Activated effector memory CD4-positive, alpha-beta T cell treated with anti-CD3 and anti-CD28 coated beads, Interleukin-2, amount 50 U/mL, for 16 hours (primary cell): ENCODE results near the gene CEACAM7.
"Not testable (repeated sequence)": the region's sequence is repeated elsewhere in the genome, so short reads cannot be mapped to it uniquely, and the experiment has no call there.

Experiments
- DNase-seq: peaks from one replicate; pipeline ENCODE4 v3.0.0-alpha.2; 2020

Gene CEACAM7

DNA sequence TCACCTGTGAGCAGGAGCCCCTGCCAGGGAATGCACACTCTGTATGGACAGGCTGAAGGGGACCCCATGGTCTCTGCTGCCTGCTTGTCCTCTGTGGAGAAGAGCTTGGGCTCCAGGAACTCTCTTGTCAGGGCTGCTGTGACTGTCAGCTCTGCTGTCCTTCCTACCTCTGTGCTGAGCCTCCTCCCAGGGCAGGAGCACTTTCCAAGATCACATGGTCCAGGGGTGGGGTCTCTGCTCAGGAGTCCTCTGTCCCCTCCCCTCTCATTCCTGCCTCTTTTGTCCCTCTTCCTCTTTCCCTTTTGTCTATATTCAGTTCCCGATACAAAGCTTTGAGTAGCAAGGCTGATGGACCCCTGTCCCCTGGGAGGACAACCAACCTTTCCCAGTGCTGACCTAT, at the start of gene CEACAM7:
TSS of gene CEACAM7 (minus strand) at position 173 of the 400 bp plus-strand sequence. CDS start at position 68, 105 bp downstream.
- no peak for DNase-seq

DNA sequence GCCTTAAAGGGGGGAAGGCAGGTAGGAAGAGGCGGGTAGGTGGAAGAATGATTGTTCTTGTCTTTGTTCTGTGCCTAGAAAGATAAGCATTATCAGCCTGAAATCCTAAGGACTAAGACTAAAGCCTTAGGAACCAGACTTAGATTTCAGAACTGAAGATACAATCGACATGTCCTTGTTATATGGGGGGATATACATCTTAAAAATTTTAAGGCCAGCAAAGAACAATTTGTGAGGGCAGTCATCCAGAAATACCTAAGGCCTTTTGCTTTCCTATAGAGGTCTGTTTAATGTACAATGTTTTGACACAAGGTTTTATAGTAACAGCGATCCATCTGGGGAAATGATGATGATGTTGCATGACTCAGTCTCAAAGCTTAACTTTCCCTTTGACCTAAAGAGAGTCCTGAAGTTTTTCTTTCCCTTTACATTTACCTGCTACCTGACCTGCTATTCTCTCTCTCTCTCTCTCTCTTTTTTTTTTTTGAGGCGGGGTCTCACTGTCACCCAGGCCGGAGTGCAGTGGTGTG, 47.1 kb upstream of the CEACAM7 start:
- no peak for DNase-seq

GRCh38 chr19:41734585-41734984, 46.5 kb upstream of the CEACAM7 start:
- DNase-seq = no peak

DNA sequence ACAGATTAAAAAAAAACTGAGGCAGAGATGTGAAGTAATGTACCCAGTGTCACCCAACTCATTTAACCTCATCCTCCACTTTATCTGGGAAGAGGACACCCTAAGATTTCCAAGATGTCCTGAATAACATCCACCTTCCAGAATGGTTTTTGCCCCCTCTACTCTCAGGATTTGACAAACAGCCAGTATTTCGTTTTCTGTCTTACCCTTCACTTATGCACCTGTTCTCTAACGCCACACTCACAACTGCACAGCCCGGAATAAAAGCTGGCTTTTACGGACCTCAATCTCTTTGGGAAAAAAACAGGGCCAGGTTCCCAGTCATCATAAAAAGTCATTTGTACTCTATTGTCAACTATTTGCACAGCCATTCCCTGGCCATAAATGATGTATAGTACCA, 46.1 kb upstream of the CEACAM7 start:
- no peak for DNase-seq

DNA sequence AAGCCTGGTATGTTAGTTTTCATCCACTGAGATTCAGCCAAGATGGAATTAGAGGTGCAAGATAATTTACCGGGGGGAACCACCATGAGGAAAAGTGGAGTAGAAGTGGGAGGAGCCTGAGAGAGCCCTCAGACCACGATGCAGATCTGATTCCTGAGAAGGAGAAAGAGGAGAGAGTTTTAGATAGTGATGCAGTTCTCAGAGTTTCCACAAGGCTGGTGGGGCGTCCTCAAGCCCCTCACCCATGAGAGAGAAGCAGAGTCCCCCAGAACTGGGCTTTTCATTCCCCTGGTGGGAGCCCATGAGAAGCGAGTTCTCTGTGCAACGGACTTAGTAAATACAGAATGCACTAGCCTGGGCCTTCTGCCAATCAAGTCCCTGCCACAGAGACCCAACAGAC, 38.4 kb upstream of the CEACAM7 start:
- DNase-seq = no peak

- DNase-seq = no peak
These were observed 32.0 kb upstream of the CEACAM7 start for GRCh38 chr19:41720103-41720502.

DNA sequence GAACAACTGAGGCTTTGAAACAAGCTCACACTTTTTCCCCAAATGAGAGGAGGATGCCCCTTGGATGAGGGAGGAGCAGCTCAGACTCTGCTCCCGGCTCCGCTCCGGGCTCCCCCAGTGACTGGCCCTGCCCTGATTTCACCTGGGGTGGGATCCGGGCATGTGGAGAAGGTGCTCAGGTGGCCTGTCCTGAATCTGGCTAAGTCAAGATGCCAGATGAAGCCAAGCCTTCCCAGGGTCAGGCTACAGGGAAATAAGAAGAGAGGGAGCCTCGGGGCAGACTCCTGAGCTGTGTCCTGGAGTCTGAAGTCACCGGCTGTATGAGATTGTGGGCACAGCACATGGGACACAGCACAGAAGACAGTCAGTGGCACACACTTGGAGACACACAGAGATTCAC, 30.7 kb upstream of the CEACAM7 start:
- DNase-seq = no peak

- no peak for DNase-seq
These were observed 26.5 kb upstream of the CEACAM7 start for GRCh38 chr19:41714598-41714997.

- no peak for DNase-seq
These were observed 23.5 kb upstream of the CEACAM7 start for GRCh38 chr19:41711376-41712261.

GRCh38 chr19:41709951-41710645, 22.0 kb upstream of the CEACAM7 start:
- peak; percentile 38 for DNase-seq

DNA sequence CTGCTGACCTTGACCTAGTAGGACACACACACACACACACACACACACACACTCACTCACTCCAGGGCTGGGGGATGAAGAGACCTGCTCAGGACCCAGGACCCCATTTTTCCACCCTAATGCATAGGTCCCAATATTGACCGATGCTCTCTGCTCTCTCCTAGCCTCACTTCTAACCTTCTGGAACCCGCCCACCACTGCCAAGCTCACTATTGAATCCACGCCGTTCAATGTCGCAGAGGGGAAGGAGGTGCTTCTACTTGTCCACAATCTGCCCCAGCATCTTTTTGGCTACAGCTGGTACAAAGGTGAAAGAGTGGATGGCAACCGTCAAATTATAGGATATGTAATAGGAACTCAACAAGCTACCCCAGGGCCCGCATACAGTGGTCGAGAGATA, 21.4 kb upstream of the CEACAM7 start:
- DNase-seq = not testable (repeated sequence)

DNA sequence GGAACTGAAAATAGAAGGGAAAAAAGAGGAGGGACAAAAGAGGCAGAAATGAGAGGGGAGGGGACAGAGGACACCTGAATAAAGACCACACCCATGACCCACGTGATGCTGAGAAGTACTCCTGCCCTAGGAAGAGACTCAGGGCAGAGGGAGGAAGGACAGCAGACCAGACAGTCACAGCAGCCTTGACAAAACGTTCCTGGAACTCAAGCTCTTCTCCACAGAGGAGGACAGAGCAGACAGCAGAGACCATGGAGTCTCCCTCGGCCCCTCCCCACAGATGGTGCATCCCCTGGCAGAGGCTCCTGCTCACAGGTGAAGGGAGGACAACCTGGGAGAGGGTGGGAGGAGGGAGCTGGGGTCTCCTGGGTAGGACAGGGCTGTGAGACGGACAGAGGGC, 20.4 kb upstream of the CEACAM7 start, which contains the start of gene CEACAM5:
TSS of gene CEACAM5 (plus strand) at position 146 of the 400 bp plus-strand sequence. CDS start at position 252, 106 bp downstream.
- DNase-seq = peak; percentile 52

DNA sequence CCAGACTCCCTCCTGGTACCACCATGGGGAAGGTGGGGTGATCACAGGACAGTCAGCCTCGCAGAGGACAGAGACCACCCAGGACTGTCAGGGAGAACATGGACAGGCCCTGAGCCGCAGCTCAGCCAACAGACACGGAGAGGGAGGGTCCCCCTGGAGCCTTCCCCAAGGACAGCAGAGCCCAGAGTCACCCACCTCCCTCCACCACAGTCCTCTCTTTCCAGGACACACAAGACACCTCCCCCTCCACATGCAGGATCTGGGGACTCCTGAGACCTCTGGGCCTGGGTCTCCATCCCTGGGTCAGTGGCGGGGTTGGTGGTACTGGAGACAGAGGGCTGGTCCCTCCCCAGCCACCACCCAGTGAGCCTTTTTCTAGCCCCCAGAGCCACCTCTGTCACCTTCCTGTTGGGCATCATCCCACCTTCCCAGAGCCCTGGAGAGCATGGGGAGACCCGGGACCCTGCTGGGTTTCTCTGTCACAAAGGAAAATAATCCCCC, 19.9 kb upstream of the CEACAM7 start:
- peak; percentile 56 for DNase-seq

GRCh38 chr19:41707502-41707812, 19.4 kb upstream of the CEACAM7 start:
- DNase-seq = peak; percentile 55

DNA sequence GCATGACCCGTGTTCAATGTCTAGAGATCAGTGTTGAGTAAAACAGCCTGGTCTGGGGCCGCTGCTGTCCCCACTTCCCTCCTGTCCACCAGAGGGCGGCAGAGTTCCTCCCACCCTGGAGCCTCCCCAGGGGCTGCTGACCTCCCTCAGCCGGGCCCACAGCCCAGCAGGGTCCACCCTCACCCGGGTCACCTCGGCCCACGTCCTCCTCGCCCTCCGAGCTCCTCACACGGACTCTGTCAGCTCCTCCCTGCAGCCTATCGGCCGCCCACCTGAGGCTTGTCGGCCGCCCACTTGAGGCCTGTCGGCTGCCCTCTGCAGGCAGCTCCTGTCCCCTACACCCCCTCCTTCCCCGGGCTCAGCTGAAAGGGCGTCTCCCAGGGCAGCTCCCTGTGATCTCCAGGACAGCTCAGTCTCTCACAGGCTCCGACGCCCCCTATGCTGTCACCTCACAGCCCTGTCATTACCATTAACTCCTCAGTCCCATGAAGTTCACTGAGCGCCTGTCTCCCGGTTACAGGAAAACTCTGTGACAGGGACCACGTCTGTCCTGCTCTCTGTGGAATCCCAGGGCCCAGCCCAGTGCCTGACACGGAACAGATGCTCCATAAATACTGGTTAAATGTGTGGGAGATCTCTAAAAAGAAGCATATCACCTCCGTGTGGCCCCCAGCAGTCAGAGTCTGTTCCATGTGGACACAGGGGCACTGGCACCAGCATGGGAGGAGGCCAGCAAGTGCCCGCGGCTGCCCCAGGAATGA, 18.9 kb upstream of the CEACAM7 start:
- peak; percentile 87 for DNase-seq

DNA sequence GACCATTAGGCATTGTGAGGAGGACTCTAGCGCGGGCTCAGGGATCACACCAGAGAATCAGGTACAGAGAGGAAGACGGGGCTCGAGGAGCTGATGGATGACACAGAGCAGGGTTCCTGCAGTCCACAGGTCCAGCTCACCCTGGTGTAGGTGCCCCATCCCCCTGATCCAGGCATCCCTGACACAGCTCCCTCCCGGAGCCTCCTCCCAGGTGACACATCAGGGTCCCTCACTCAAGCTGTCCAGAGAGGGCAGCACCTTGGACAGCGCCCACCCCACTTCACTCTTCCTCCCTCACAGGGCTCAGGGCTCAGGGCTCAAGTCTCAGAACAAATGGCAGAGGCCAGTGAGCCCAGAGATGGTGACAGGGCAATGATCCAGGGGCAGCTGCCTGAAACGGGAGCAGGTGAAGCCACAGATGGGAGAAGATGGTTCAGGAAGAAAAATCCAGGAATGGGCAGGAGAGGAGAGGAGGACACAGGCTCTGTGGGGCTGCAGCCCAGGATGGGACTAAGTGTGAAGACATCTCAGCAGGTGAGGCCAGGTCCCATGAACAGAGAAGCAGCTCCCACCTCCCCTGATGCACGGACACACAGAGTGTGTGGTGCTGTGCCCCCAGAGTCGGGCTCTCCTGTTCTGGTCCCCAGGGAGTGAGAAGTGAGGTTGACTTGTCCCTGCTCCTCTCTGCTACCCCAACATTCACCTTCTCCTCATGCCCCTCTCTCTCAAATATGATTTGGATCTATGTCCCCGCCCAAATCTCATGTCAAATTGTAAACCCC, 17.5 kb upstream of the CEACAM7 start:
- DNase-seq = peak; percentile 65

DNA sequence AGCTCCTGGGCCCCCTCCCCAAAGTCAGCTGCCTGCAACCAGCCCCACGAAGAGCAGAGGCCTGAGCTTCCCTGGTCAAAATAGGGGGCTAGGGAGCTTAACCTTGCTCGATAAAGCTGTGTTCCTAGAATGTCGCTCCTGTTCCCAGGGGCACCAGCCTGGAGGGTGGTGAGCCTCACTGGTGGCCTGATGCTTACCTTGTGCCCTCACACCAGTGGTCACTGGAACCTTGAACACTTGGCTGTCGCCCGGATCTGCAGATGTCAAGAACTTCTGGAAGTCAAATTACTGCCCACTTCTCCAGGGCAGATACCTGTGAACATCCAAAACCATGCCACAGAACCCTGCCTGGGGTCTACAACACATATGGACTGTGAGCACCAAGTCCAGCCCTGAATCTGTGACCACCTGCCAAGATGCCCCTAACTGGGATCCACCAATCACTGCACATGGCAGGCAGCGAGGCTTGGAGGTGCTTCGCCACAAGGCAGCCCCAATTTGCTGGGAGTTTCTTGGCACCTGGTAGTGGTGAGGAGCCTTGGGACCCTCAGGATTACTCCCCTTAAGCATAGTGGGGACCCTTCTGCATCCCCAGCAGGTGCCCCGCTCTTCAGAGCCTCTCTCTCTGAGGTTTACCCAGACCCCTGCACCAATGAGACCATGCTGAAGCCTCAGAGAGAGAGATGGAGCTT, 15.7 kb upstream of the CEACAM7 start:
- peak; percentile 33 for DNase-seq

- DNase-seq = no peak
These were observed 14.1 kb upstream of the CEACAM7 start for GRCh38 chr19:41702171-41702651.

GRCh38 chr19:41701401-41702075, 13.5 kb upstream of the CEACAM7 start:
- DNase-seq = peak; percentile 54

GRCh38 chr19:41700381-41701195, 12.5 kb upstream of the CEACAM7 start:
- peak; percentile 50 for DNase-seq
